ENCODE data around the gene TC2N.

Gene TC2N

DNA sequence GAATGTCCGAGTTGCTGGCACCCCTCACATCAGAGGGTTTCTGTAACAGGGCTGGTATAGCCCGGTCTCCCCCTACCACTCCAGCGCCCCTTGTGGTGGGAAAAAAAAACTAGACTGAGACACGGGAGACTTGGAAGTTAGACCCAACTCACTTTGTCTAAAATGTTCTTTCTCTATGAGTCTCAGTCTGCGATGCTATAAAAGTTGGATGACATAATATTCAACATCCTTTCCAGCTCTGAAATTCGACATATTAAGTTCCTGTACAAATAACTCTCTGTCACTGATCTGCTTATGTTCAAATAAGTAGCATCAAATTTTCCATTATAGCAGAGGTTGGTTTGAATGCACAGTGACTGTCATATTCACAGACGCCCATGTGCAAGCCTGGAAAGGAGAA, 25.7 kb upstream of the TC2N start:
- no peak for DNase-seq (ENCODE audit: low read depth, low spot score)
- no peak overlapping the region for H3K4me3 ChIP-seq
- no peak for TF ChIP-seq EZH2 (IDR thresholded peaks at IDR 0.05)
- TF ChIP-seq FOXP2 (optimal IDR thresholded peaks at IDR 0.05; ENCODE audit: control extremely low read depth, extremely low read length, insufficient read depth), result no peak
- TF ChIP-seq POLR2AphosphoS5 (IDR thresholded peaks at IDR 0.05; ENCODE audit: borderline replicate concordance, low read depth, low read length), result no peak
- no peak overlapping the region for H3K9ac ChIP-seq (ENCODE audit: insufficient read length)
- no peak overlapping the region for H3K27ac ChIP-seq
- H3K9me3 ChIP-seq (ENCODE audit: low read depth, low read length), result no peaks in the 10 kb centered on the region
- H3K36me3 ChIP-seq (ENCODE audit: insufficient read depth, low read length), result no peaks in the 10 kb centered on the region

DNA sequence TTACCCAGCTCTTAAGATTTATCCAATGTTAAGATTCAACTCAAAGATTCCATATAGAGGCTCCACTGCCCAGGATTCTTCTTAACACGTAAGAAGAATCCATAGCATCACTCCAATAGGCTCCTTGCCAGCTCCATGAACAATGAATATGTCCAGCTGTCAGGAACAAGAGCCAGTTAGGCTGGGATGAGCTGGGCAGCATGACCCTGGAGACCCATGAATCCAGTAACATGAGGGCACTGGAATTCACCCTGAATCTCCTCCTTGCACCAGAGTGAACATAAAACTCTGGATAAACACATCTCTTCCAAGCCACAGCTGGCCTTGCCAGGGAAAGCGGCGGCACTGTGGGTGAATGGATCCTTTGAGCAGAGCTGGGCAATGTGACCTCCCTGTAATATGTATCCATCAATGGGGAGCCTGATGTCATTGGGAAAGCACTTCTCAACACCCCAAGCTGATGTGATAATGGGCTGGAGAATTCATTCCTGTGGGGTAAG, 24.4 kb upstream of the TC2N start:
- Histone ChIP-seq H3K27ac (no peak overlapping the region), H3K9me3 (ENCODE audit: low read depth, low read length) (no peaks in the 10 kb centered on the region), H3K4me3 (no peak overlapping the region), H3K36me3 (ENCODE audit: insufficient read depth, low read length) (no peaks in the 10 kb centered on the region), H3K9ac (ENCODE audit: insufficient read length) (no peak overlapping the region)
- TF ChIP-seq POLR2AphosphoS5 (IDR thresholded peaks at IDR 0.05; ENCODE audit: borderline replicate concordance, low read depth, low read length), result no peak
- TF ChIP-seq FOXP2 (optimal IDR thresholded peaks at IDR 0.05; ENCODE audit: control extremely low read depth, extremely low read length, insufficient read depth), result no peak
- TF ChIP-seq EZH2 (IDR thresholded peaks at IDR 0.05), result no peak
- DNase-seq (ENCODE audit: low read depth, low spot score), result no peak

DNA sequence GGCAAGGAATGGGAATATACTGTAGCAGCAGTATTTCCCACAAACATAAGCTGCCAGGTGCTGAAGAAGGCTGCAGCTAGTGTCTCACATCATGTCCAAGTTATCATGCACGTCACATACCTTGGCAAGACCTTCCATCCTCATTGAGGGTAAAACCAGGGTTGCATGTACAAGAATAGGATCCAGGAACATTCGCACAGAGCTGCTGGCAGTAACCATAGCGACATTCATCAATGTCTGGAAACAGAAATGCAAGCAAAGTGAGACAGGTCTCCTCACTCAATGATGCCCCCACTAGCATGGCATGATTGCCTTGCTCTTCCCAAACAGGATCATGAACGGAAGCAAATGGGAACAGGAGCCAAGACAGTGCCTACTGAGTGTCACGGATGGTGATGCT, 23.8 kb upstream of the TC2N start:
- Histone ChIP-seq H3K9me3 (ENCODE audit: low read depth, low read length) (no peaks in the 10 kb centered on the region), H3K36me3 (ENCODE audit: insufficient read depth, low read length) (no peaks in the 10 kb centered on the region), H3K9ac (ENCODE audit: insufficient read length) (no peak overlapping the region), H3K27ac (no peak overlapping the region), H3K4me3 (no peak overlapping the region)
- DNase-seq (ENCODE audit: low read depth, low spot score), result no peak
- TF ChIP-seq POLR2AphosphoS5 (IDR thresholded peaks at IDR 0.05; ENCODE audit: borderline replicate concordance, low read depth, low read length), result no peak
- TF ChIP-seq EZH2 (IDR thresholded peaks at IDR 0.05), result no peak
- TF ChIP-seq FOXP2 (optimal IDR thresholded peaks at IDR 0.05; ENCODE audit: control extremely low read depth, extremely low read length, insufficient read depth), result no peak

- no peak for TF ChIP-seq POLR2AphosphoS5 (IDR thresholded peaks at IDR 0.05; ENCODE audit: borderline replicate concordance, low read depth, low read length)
- no peak for TF ChIP-seq FOXP2 (optimal IDR thresholded peaks at IDR 0.05; ENCODE audit: control extremely low read depth, extremely low read length, insufficient read depth)
- TF ChIP-seq EZH2 (IDR thresholded peaks at IDR 0.05), result no peak
- DNase-seq (ENCODE audit: low read depth, low spot score), result no peak
- no peak overlapping the region for H3K9ac ChIP-seq (ENCODE audit: insufficient read length)
- no peak overlapping the region for H3K27ac ChIP-seq
- H3K4me3 ChIP-seq, result no peak overlapping the region
- H3K36me3 ChIP-seq (ENCODE audit: insufficient read depth, low read length), result no peaks in the 10 kb centered on the region
- no peaks in the 10 kb centered on the region for H3K9me3 ChIP-seq (ENCODE audit: low read depth, low read length)
Observed at GRCh38 chr14:91890291-91890749, 23.0 kb upstream of the TC2N start.

DNA sequence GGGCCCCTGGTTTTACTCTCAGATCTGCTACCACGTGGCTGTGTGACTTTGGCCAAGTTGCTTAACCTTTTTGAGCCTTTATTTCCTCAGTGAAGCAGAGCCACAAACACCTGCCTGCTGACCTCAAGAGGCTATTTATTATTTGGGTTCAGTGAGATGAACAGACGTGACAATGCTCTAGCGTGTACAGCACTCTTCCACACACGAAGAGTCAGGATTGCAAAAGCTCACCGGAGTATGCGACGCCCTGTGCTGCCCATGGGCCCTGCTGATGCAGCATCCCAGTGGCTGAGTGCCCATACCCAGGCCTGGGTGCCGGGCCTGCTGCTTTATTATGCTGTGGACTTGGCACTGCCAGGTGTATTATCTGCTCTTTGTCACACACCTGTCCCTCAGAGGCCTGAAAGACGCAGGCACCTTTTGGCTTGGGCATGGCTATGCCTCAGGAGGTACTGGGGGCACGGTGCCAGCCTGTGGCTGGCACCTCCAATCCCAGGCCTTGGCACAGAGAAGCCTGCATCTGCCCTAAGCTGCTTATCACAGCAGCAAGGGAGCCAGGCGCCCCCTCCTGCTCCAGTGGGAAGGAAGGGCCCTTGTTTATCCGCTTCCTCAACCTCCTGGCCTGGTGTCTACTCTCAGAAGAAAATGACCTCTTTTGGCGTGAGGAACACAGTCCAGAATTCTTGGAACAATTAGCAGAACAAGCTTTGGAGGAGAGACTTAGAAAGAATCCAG, 22.3 kb upstream of the TC2N start:
- DNase-seq (ENCODE audit: low read depth, low spot score), result no peak
- no peak overlapping the region for H3K4me3 ChIP-seq
- no peak overlapping the region for H3K9ac ChIP-seq (ENCODE audit: insufficient read length)
- no peaks in the 10 kb centered on the region for H3K9me3 ChIP-seq (ENCODE audit: low read depth, low read length)
- no peak overlapping the region for H3K27ac ChIP-seq
- TF ChIP-seq FOXP2 (optimal IDR thresholded peaks at IDR 0.05; ENCODE audit: control extremely low read depth, extremely low read length, insufficient read depth) (no peak), POLR2AphosphoS5 (IDR thresholded peaks at IDR 0.05; ENCODE audit: borderline replicate concordance, low read depth, low read length) (no peak), EZH2 (IDR thresholded peaks at IDR 0.05) (no peak)
- H3K36me3 ChIP-seq (ENCODE audit: insufficient read depth, low read length), result no peaks in the 10 kb centered on the region

DNA sequence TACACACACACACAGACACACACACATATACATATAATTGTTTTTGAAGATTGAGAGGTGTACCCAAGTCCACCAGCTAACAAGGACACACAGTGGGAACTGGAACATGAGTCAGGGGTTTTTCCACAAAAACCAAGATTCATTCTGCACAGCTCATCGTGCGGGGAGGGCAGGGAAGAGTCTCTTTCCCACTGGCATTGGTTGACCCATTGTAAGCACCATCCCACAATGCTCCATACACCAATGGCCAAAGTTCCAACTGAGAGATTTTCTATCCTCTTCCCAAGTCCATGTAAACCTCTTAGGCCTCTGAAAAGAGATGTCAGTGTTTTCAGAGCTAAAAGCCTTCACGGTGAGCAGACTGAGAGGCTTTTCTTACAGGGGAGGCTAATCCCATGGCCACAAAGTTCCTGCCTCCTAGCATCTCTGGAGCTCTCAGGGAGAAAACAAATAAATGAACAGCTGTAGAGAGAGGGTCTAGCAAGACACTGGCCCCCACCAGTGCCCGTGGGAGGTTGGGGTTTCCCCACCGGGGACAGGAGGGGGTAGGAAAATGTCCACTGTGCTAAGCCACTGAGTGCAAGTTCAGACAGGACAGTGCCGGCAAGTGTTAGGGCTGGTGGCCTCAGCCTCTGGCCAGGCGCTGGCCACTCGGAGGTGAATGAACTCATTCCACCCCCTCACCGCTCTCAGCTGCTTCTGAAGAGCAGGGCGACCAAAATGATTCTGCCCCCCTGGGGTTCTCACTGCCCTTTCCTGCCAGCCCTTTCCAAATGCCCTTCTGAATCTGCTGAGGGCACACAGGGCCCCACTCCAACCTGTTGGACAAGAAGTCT, 21.5 kb upstream of the TC2N start:
- no peaks in the 10 kb centered on the region for H3K9me3 ChIP-seq (ENCODE audit: low read depth, low read length)
- H3K9ac ChIP-seq (ENCODE audit: insufficient read length), result no peak overlapping the region
- H3K4me3 ChIP-seq, result no peak overlapping the region
- H3K27ac ChIP-seq, result no peak overlapping the region
- no peak for DNase-seq (ENCODE audit: low read depth, low spot score)
- no peaks in the 10 kb centered on the region for H3K36me3 ChIP-seq (ENCODE audit: insufficient read depth, low read length)
- TF ChIP-seq EZH2 (IDR thresholded peaks at IDR 0.05) (no peak), FOXP2 (optimal IDR thresholded peaks at IDR 0.05; ENCODE audit: control extremely low read depth, extremely low read length, insufficient read depth) (no peak), POLR2AphosphoS5 (IDR thresholded peaks at IDR 0.05; ENCODE audit: borderline replicate concordance, low read depth, low read length) (no peak)

- Histone ChIP-seq H3K4me3 (no peak overlapping the region), H3K9ac (ENCODE audit: insufficient read length) (no peak overlapping the region), H3K9me3 (ENCODE audit: low read depth, low read length) (no peaks in the 10 kb centered on the region), H3K27ac (no peak overlapping the region), H3K36me3 (ENCODE audit: insufficient read depth, low read length) (no peaks in the 10 kb centered on the region)
- DNase-seq (ENCODE audit: low read depth, low spot score), result no peak
- TF ChIP-seq FOXP2 (optimal IDR thresholded peaks at IDR 0.05; ENCODE audit: control extremely low read depth, extremely low read length, insufficient read depth) (no peak), POLR2AphosphoS5 (IDR thresholded peaks at IDR 0.05; ENCODE audit: borderline replicate concordance, low read depth, low read length) (no peak)
Observed at GRCh38 chr14:91886961-91887360, 19.6 kb upstream of the TC2N start.

GRCh38 chr14:91885839-91886238, 18.5 kb upstream of the TC2N start:
- TF ChIP-seq EZH2 (IDR thresholded peaks at IDR 0.05), result no peak
- TF ChIP-seq POLR2AphosphoS5 (IDR thresholded peaks at IDR 0.05; ENCODE audit: borderline replicate concordance, low read depth, low read length), result no peak
- no peak for TF ChIP-seq FOXP2 (optimal IDR thresholded peaks at IDR 0.05; ENCODE audit: control extremely low read depth, extremely low read length, insufficient read depth)
- H3K27ac ChIP-seq, result no peak overlapping the region
- no peak for DNase-seq (ENCODE audit: low read depth, low spot score)
- no peak overlapping the region for H3K9ac ChIP-seq (ENCODE audit: insufficient read length)
- no peaks in the 10 kb centered on the region for H3K36me3 ChIP-seq (ENCODE audit: insufficient read depth, low read length)
- H3K4me3 ChIP-seq, result no peak overlapping the region
- H3K9me3 ChIP-seq (ENCODE audit: low read depth, low read length), result no peaks in the 10 kb centered on the region

Measured in SK-N-MC (cell line).